Stimulated activated CD4-positive, alpha-beta T cell treated with anti-CD3 and anti-CD28 coated beads, Interleukin-15, amount 100 ng/mL, for 1 hour (primary cell): ENCODE measurements around the gene LRRC2.
"Not testable (repeated sequence)": the region's sequence is repeated elsewhere in the genome, so short reads cannot be mapped to it uniquely, and the experiment has no call there.

Experiments
- DNase-seq, 2 donors: peaks; one replicate each; pipeline ENCODE4 v3.0.0-alpha.2; 2020; ENCODE audit warnings: low read depth in 1 of 2, low spot score in 1 of 2

Gene LRRC2

GRCh38 chr3:46536758-46537157 lies 29.3 kb downstream of the LRRC2 start:
- no peak for DNase-seq

- DNase-seq = no peak
Observed at GRCh38 chr3:46535746-46536145, 30.4 kb downstream of the LRRC2 start.

DNA sequence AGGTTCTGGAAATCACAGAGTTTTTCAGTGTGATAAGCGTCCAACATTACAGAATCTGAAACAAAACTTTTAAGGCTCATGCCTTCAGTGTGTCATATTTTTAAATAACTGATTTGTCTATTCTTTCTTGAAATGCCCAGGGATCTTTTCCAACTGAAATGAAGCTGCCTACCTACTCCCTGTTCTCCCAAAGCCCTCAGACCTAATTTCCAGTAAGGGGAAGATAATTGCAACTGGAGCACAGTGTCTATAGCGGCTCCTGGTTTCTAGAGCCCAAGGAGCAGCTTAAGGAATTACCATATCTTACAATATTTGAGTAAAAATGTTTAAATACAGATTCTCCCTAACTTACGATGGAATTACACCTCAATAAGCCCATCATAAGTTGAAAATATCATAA lies 33.0 kb downstream of the LRRC2 start:
- DNase-seq = no peak

DNA sequence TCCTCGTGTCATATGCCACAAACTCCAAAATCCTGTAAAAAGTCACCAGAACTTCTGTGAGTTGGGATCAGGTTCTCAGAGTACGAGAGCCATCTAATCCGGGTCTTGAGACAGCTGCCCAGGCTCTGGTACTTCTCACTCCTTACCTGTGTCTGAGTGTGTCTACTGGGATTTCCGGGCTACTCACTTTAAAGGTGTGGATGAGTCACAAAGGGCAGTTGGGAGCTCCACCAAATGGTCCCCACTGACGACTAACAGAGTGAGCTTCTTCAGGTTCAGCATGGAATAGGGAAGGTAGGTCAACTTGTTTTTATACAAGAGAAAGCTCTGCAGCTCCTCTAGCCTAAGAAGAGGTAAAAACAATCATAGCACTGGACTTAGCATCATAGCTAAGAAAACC lies 38.9 kb downstream of the LRRC2 start:
- DNase-seq = no peak

DNA sequence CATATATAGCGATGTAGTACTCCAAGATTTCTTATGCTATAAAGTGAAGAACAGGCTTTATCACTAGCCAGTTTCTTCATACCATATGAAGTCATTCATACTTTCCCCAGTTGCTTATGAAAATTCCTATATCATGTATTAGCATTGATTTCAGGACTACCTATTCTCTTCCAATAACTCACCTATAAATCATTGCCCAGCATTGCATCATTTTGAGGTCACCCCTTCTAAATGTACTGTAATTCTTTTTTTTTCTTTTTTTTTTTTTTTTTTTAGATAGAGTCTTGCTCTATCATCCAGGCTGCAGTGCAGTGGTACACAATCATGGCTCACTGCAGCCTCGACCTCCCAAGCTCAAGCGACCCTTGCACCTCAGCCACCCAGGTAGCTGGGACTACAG lies 41.3 kb downstream of the LRRC2 start:
- no peak for DNase-seq

- no peak for DNase-seq
Observed at GRCh38 chr3:46524008-46524407, 42.1 kb downstream of the LRRC2 start.

DNA sequence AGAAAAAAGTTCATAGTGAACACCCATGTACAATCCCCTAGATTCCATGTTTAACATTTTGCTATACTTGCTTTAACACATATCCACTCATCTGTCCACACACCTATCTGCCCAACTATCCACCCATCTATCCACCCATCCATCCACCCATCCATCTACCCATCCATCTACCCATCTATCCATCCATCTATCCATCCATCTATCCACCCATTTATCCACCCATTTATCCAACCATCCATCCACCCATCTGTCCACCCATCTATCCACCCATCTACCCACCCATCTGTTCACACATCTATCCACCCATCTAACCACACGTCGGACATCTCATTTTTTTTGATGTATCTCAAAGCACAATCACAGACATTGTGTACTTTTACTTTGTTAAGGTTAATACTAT lies 42.5 kb downstream of the LRRC2 start:
- DNase-seq = no peak

GRCh38 chr3:46522201-46522600 lies 43.9 kb downstream of the LRRC2 start:
- not testable (repeated sequence) for DNase-seq

DNA sequence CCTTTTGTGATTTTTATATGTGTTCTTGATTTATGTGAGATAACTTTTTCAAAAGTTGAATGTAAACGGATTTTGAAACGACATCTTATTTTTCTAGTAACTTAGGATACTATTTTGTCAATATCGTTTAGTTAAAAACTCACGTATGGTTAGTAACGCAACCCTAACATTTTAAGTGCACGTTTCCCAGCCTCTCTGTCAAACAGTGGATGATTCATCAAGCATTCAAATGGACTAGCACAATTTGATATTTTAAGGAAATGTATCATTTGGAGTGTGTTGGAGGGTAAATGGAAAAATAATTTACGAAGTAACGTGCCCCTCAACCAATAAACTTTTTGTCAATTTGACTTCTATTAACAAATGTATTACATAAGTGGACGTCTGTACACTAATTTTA lies 45.0 kb downstream of the LRRC2 start:
- no peak for DNase-seq

DNA sequence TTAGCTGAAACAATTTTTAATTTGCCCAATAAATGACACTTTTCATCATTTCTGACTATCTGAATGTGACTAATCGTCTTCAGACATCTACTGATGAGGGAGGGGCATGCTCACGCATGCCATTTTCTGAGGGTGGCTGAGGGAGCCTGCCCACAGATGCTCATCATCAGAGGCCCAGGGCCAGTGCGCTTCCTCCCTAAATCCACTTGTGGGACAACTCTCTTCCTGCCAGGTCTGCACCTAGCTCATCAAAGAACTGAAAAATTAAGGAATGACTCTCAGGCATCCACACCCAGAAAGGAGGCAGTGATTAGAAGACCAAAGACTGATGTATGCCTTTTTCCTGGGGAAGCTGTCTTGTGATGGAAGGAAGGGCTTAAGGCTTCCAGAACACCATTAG lies 45.6 kb downstream of the LRRC2 start:
- DNase-seq = no peak

DNA sequence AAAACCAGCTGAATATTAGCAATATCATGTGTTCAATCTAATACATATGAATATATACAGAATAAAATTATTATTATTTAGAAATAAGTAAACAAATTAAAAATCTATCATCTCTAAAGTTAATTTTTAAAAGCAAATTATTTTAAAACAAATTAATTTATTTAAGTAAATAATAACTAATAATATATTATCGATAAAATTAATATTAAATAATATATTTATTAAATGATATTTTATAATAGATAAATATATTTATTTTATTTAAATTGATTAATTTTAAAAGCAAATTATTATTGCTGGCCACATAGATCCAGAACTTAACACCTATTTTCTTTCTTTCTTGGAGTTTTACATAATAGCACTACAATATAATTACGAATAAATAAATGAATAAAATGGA lies 46.1 kb downstream of the LRRC2 start:
- no peak for DNase-seq

GRCh38 chr3:46517784-46518181 lies 48.3 kb downstream of the LRRC2 start:
- DNase-seq = no peak

GRCh38 chr3:46517016-46517783 lies 48.9 kb downstream of the LRRC2 start:
- DNase-seq = no peak

GRCh38 chr3:46516521-46516920 lies 49.6 kb downstream of the LRRC2 start:
- no peak for DNase-seq

GRCh38 chr3:46512191-46512749 lies 53.8 kb downstream of the LRRC2 start:
- no peak for DNase-seq

DNA sequence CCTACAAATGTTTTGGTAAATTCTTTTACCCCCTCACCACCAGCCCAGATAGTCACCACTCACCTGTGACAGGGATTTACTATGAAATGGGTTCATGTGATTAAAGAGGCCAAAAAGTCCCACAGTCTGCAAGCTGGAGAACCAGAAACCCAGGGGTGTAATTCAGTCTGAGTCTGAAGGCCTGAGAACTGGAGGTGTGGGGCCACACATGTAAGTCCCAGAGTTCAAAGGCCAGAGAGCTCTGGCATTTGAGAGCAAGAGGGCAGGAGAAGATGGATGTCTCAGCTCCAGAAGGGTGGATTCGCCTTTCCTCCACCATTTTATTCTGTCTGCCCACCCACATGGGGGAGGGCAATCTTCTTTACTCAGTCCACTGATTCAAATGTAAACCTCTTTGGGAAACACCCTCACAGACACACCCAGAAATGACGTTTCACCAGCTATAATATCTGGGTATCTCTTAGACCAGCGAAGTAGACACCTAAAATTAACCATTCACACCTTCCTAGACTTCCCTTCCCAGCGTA lies 56.4 kb downstream of the LRRC2 start:
- DNase-seq = no peak

- no peak for DNase-seq
Observed at GRCh38 chr3:46508850-46509591, 57.1 kb downstream of the LRRC2 start.

DNA sequence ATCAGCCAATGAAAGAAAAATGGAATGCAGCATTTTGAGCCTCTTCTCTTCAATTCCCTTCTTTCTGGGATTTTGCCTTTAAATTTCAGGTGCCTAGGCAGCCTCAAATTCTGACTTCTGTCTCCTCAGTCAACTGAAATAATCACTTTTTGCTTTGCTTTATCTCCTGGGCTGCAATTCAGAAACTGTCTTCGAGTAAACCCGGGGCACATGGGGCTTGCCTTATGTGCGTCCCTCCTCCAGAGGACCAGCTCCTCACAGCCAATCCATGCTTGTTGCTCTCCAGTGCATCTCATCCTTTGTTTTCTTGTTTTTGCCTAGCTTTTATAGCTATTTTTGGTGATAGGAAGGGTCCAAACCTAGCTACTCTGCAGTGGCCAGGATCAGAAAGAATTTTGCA lies 59.6 kb downstream of the LRRC2 start:
- no peak for DNase-seq

DNA sequence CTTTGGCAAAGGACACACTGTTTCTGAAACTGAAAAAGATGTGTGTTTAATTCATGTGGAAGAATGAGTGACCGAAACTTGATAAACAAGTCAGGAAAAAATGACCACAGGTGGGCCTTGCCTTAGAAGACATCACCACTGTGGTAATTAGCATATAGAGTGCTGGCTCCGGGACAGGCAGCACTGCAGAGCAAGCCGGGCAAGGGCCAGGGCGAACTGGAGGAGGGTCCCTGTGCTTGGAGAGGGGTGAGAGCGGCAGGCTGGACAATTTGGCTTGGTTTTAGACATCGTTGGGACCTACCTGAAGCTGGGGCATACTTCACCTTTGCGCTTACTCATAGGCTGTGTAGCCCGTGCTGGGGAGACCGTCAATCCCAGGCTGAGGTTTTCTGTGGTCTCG lies 60.1 kb downstream of the LRRC2 start:
- DNase-seq = no peak

DNA sequence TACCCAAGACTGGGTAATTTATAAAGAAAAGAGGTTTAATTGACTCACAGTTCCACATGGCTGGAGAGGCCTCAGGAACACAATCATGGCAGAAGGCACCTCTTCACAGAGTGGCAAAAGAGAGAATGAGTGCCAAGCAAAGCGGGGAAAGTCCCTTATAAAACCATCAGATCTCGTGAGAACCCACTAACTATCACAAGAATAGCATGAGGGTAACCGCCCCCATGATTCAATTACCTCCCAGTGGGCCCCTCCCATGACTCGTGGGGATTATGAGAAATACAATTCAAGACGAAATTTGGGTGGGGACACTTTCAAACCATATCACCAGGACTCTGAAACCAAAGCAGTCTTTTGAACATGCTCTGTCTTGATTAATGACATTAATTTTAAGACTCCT lies 61.3 kb downstream of the LRRC2 start:
- DNase-seq = no peak

- no peak for DNase-seq
Observed at GRCh38 chr3:46503200-46503874, 62.8 kb downstream of the LRRC2 start.

DNA sequence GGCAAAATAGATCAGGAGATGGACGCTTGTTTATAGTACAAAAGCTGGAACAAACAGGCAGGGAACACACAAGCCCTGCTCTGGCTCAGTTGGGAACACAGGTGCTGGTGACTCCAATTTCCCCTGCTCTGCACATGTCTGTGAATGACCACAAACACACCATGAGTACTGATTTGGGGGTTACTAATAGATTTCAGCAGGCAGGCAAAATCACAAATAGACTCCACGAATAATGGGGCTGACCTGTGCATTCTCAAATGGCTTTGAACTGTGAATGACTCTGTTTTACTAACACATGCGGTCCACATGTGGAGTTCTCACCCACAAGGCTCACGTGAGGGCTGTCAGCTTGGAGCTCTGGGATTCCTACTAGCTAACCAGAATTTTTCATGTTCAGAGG lies 64.4 kb downstream of the LRRC2 start:
- DNase-seq = no peak
